WTC11 (cell line): ENCODE results near the gene PKNOX1. TPM values are rescaled to one million over a fixed set of nuclear protein-coding genes. Genes with fewer than 3 reads are reported as not detected.
A peak's percentile ranks its signal among the peaks of the same experiment; 100 is the strongest.
"Not testable (repeated sequence)": the region's sequence is repeated elsewhere in the genome, so short reads cannot be mapped to it uniquely, and the experiment has no call there.

Experiments used
- ATAC-seq: fragments of 200-7000 bp; cut with Tn5 transposase; 2 replicates; pipeline ENCODE4 v1.10.0; 2021; ENCODE audit warnings: mild to moderate bottlenecking, moderate library complexity
- CTCF ChIA-PET: fragments of 300-600 bp; sonication (Branson Sonifier 250); formaldehyde crosslinking; loops from one replicate; lab custom pipeline; 2021; ENCODE audit warnings: antibody characterized with exemption; lab: Charles Lee
- POLR2A ChIA-PET: fragments of 350-600 bp; sonication (Branson Sonifier 250); formaldehyde crosslinking; loops from one replicate; lab custom pipeline; 2021; ENCODE audit warnings: antibody characterized with exemption; lab: Charles Lee
- DNase-seq: peaks from one replicate; pipeline ENCODE4 v3.0.0; 2021; ENCODE audit warnings: low spot score
- H3K27ac Mint-ChIP-seq: 2 replicates; pipeline ENCODE4 v1.8.0; 2021; ENCODE audit warnings: mixed read lengths
- H3K27me3 Mint-ChIP-seq: 2 replicates; pipeline ENCODE4 v1.8.0; 2021; ENCODE audit warnings: low read depth, mild to moderate bottlenecking, moderate library complexity, mixed read lengths
- H3K36me3 Mint-ChIP-seq: 2 replicates; pipeline ENCODE4 v1.8.0; 2021; ENCODE audit warnings: mixed read lengths
- H3K4me1 Mint-ChIP-seq: 2 replicates; pipeline ENCODE4 v1.8.0; 2022; ENCODE audit warnings: mixed read lengths
- H3K4me3 Mint-ChIP-seq: 2 replicates; pipeline ENCODE4 v1.8.0; 2021; ENCODE audit warnings: mild to moderate bottlenecking, moderate library complexity, mixed read lengths
- H3K9me3 Mint-ChIP-seq: 2 replicates; pipeline ENCODE4 v1.8.0; 2021; ENCODE audit warnings: mixed read lengths
- CREM ChIP-seq: sonication (generic); formaldehyde crosslinking; IDR thresholded peaks from 2 replicates; pipeline ENCODE4 v1.8.1; 2022; ENCODE audit warnings: mild to moderate bottlenecking, missing genetic modification reagents, moderate library complexity
- EMX1 ChIP-seq: fragments of 250-450 bp; sonication (Bioruptor Pico); IDR thresholded peaks from 2 replicates; pipeline ENCODE4 v1.8.0; 2021; ENCODE audit warnings: mild to moderate bottlenecking
- FOXJ3 ChIP-seq: sonication (generic); formaldehyde crosslinking; IDR thresholded peaks from 2 replicates; pipeline ENCODE4 v1.9.0; 2021; ENCODE audit warnings: missing genetic modification reagents, mild to moderate bottlenecking, borderline replicate concordance
- FOXP1 ChIP-seq: sonication (generic); formaldehyde crosslinking; IDR thresholded peaks from 2 replicates; pipeline ENCODE4 v1.8.0; 2022; ENCODE audit warnings: missing genetic modification reagents, mild to moderate bottlenecking, moderate library complexity, borderline replicate concordance
- IRF1 ChIP-seq: sonication (generic); formaldehyde crosslinking; IDR thresholded peaks from 2 replicates; pipeline ENCODE4 v1.8.0; 2023; ENCODE audit warnings: missing genetic modification reagents
- JAZF1 ChIP-seq: fragments of 250-450 bp; sonication (Bioruptor Pico); IDR thresholded peaks from 2 replicates; pipeline ENCODE4 v1.9.0; 2021; ENCODE audit warnings: moderate library complexity, mild to moderate bottlenecking, inconsistent platforms
- PRDM15 ChIP-seq: sonication (generic); formaldehyde crosslinking; IDR thresholded peaks from 2 replicates; pipeline ENCODE4 v1.8.0; 2022; ENCODE audit warnings: missing genetic modification reagents
- TEAD4 ChIP-seq: sonication (generic); formaldehyde crosslinking; IDR thresholded peaks from 2 replicates; pipeline ENCODE4 v1.8.0; 2022; ENCODE audit warnings: mild to moderate bottlenecking, missing genetic modification reagents
- ZNF121 ChIP-seq: sonication (generic); formaldehyde crosslinking; IDR thresholded peaks from 2 replicates; pipeline ENCODE4 v1.8.0; 2023; ENCODE audit warnings: missing genetic modification reagents
- ZNF263 ChIP-seq: sonication (generic); formaldehyde crosslinking; IDR thresholded peaks from 2 replicates; pipeline ENCODE4 v1.8.1; 2022; ENCODE audit warnings: low read depth, mild to moderate bottlenecking, moderate library complexity, missing genetic modification reagents
- ZSCAN18 ChIP-seq: fragments of 250-450 bp; sonication (Bioruptor Pico); IDR thresholded peaks from 2 replicates; pipeline ENCODE4 v2.1.2; 2022; ENCODE audit warnings: mild to moderate bottlenecking, moderate library complexity
- total RNA-seq: library from RNA; stranded (reverse); gene quantifications from 3 replicates; pipeline ENCODE4 v1.2.3, GENCODE V29; 2021
- TF ChIP-seq, protein P1 (sequence below): sonication (generic); formaldehyde crosslinking; IDR thresholded peaks from 2 replicates; pipeline ENCODE4 v1.8.0; 2023; ENCODE audit warnings: missing genetic modification reagents, mild to moderate bottlenecking, borderline replicate concordance
- TF ChIP-seq, protein P2 (sequence below): sonication (generic); formaldehyde crosslinking; IDR thresholded peaks from 2 replicates; pipeline ENCODE4 v1.8.1; 2023; ENCODE audit warnings: mild to moderate bottlenecking, missing genetic modification reagents
- TF ChIP-seq, protein P3 (sequence below): sonication (generic); formaldehyde crosslinking; IDR thresholded peaks from 2 replicates; pipeline ENCODE4 v1.8.0; 2022; ENCODE audit warnings: mild to moderate bottlenecking, missing genetic modification reagents

Gene PKNOX1
- total RNA-seq, 1 experiment from 2014 or later, result 23.0 TPM

- peak; percentile 84; the same call in 1 of the 2 replicates for TF ChIP-seq ZSCAN18 (CRISPR knock-in tag)
Measured at GRCh38 chr21:42956824-42957630, 17.3 kb upstream of the PKNOX1 start (continued).

- POLR2A ChIA-PET, result interaction anchor here (1.0 to 2.1 kb wide), 3 partner anchors 15 to 24 kb away, joined by 3 to 9 read pairs (median 9); no protein-coding TSS in a partner anchor
- ATAC-seq, H3K9me3 Mint-ChIP-seq, H3K27me3 Mint-ChIP-seq, CTCF ChIA-PET, H3K4me3 Mint-ChIP-seq, H3K36me3 Mint-ChIP-seq, DNase-seq: not testable (repeated sequence)
- Mint-ChIP-seq H3K4me1 (peaks cover 73% of the 10 kb centered on the region), H3K27ac (peak overlapping the region; percentile 99)
Measured at GRCh38 chr21:42958122-42958521, 16.2 kb upstream of the PKNOX1 start.

- no peaks in the 10 kb centered on the region for H3K27me3 Mint-ChIP-seq
- H3K4me3 Mint-ChIP-seq, result no peak overlapping the region
- POLR2A ChIA-PET, result interaction anchor here (1.4 to 2.1 kb wide), 2 partner anchors 14 to 26 kb away, joined by 9 read pairs; no protein-coding TSS in a partner anchor
- no peaks in the 10 kb centered on the region for H3K36me3 Mint-ChIP-seq
- H3K9me3 Mint-ChIP-seq, result peaks cover 3% of the 10 kb centered on the region; the same call in 1 of the 2 replicates
- ATAC-seq, result peak; percentile 68
- CTCF ChIA-PET, result interaction anchor here (1.3 kb wide), 1 partner anchor 9 kb away, joined by 4 read pairs; no protein-coding TSS in a partner anchor
- H3K4me1 Mint-ChIP-seq, result peaks cover 70% of the 10 kb centered on the region
- DNase-seq, result no peak
- H3K27ac Mint-ChIP-seq, result peak overlapping the region; percentile 100
- no peak for TF ChIP-seq PRDM15 (CRISPR knock-in tag)
- TF ChIP-seq, protein P1, sequence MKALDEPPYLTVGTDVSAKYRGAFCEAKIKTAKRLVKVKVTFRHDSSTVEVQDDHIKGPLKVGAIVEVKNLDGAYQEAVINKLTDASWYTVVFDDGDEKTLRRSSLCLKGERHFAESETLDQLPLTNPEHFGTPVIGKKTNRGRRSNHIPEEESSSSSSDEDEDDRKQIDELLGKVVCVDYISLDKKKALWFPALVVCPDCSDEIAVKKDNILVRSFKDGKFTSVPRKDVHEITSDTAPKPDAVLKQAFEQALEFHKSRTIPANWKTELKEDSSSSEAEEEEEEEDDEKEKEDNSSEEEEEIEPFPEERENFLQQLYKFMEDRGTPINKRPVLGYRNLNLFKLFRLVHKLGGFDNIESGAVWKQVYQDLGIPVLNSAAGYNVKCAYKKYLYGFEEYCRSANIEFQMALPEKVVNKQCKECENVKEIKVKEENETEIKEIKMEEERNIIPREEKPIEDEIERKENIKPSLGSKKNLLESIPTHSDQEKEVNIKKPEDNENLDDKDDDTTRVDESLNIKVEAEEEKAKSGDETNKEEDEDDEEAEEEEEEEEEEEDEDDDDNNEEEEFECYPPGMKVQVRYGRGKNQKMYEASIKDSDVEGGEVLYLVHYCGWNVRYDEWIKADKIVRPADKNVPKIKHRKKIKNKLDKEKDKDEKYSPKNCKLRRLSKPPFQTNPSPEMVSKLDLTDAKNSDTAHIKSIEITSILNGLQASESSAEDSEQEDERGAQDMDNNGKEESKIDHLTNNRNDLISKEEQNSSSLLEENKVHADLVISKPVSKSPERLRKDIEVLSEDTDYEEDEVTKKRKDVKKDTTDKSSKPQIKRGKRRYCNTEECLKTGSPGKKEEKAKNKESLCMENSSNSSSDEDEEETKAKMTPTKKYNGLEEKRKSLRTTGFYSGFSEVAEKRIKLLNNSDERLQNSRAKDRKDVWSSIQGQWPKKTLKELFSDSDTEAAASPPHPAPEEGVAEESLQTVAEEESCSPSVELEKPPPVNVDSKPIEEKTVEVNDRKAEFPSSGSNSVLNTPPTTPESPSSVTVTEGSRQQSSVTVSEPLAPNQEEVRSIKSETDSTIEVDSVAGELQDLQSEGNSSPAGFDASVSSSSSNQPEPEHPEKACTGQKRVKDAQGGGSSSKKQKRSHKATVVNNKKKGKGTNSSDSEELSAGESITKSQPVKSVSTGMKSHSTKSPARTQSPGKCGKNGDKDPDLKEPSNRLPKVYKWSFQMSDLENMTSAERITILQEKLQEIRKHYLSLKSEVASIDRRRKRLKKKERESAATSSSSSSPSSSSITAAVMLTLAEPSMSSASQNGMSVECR, result no peak
- no peak for TF ChIP-seq IRF1
- TF ChIP-seq EMX1 (CRISPR knock-in tag), result no peak
- TF ChIP-seq, protein P2, sequence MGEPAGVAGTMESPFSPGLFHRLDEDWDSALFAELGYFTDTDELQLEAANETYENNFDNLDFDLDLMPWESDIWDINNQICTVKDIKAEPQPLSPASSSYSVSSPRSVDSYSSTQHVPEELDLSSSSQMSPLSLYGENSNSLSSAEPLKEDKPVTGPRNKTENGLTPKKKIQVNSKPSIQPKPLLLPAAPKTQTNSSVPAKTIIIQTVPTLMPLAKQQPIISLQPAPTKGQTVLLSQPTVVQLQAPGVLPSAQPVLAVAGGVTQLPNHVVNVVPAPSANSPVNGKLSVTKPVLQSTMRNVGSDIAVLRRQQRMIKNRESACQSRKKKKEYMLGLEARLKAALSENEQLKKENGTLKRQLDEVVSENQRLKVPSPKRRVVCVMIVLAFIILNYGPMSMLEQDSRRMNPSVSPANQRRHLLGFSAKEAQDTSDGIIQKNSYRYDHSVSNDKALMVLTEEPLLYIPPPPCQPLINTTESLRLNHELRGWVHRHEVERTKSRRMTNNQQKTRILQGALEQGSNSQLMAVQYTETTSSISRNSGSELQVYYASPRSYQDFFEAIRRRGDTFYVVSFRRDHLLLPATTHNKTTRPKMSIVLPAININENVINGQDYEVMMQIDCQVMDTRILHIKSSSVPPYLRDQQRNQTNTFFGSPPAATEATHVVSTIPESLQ (CRISPR knock-in tag), result no peak
- TF ChIP-seq, protein P3, sequence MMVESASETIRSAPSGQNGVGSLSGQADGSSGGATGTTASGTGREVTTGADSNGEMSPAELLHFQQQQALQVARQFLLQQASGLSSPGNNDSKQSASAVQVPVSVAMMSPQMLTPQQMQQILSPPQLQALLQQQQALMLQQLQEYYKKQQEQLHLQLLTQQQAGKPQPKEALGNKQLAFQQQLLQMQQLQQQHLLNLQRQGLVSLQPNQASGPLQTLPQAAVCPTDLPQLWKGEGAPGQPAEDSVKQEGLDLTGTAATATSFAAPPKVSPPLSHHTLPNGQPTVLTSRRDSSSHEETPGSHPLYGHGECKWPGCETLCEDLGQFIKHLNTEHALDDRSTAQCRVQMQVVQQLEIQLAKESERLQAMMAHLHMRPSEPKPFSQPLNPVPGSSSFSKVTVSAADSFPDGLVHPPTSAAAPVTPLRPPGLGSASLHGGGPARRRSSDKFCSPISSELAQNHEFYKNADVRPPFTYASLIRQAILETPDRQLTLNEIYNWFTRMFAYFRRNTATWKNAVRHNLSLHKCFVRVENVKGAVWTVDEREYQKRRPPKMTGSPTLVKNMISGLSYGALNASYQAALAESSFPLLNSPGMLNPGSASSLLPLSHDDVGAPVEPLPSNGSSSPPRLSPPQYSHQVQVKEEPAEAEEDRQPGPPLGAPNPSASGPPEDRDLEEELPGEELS (CRISPR knock-in tag), result peak; percentile 77; the same call in 1 of the 2 replicates
- TF ChIP-seq FOXP1 (CRISPR knock-in tag), result no peak
- no peak for TF ChIP-seq CREM (CRISPR knock-in tag)
- no peak for TF ChIP-seq TEAD4
- no peak for TF ChIP-seq ZNF121 (CRISPR knock-in tag)
- no peak for TF ChIP-seq JAZF1 (CRISPR knock-in tag)
- no peak for TF ChIP-seq ZNF263 (CRISPR knock-in tag)
- TF ChIP-seq ZSCAN18 (CRISPR knock-in tag), result no peak
- TF ChIP-seq FOXJ3 (CRISPR knock-in tag), result 0 out of 2 replicates have a peak, but pooled peaks have one; percentile 20
Measured at GRCh38 chr21:42959728-42960127, 14.6 kb upstream of the PKNOX1 start.
